Hematopoietic multipotent progenitor cell treated with erythropoietin and hydrocortisone succinate and interleukin-3 and kit ligand, for 8 days (in vitro differentiated cells): ENCODE data around the gene DDOST.

Source experiments
- DNase-seq: peaks from one replicate; pipeline ENCODE4 v3.0.0-alpha.2; 2015

The DDOST gene

GRCh38 chr1:20658166-20658915 lies 2.8 kb downstream of the DDOST start:
- DNase-seq = no peak

GRCh38 chr1:20657024-20657423 lies 4.1 kb downstream of the DDOST start:
- no peak for DNase-seq

- DNase-seq = no peak
Observed at GRCh38 chr1:20654104-20654690, 7.0 kb downstream of the DDOST start.

- DNase-seq = no peak
Observed at GRCh38 chr1:20652300-20652699, 8.9 kb downstream of the DDOST start.

- DNase-seq = no peak
Observed at GRCh38 chr1:20648946-20649345, 12.2 kb downstream of the DDOST start.

GRCh38 chr1:20648438-20648837 lies 12.7 kb downstream of the DDOST start:
- DNase-seq = no peak

GRCh38 chr1:20645414-20645813 lies 15.8 kb downstream of the DDOST start:
- DNase-seq = no peak

- no peak for DNase-seq
Observed at GRCh38 chr1:20644416-20644815, 16.8 kb downstream of the DDOST start.

GRCh38 chr1:20643080-20643479 lies 18.1 kb downstream of the DDOST start:
- DNase-seq = no peak

- DNase-seq = no peak
Observed at GRCh38 chr1:20641975-20642374, 19.2 kb downstream of the DDOST start.

- DNase-seq = peak; percentile 66
Observed at GRCh38 chr1:20640183-20640597, 21.0 kb downstream of the DDOST start.

GRCh38 chr1:20636785-20637347 lies 24.3 kb downstream of the DDOST start:
- DNase-seq = no peak

GRCh38 chr1:20634594-20635084 lies 26.5 kb downstream of the DDOST start:
- DNase-seq = peak; percentile 66

GRCh38 chr1:20634065-20634593 lies 27.0 kb downstream of the DDOST start:
- no peak for DNase-seq

- DNase-seq = peak; percentile 77
Observed at GRCh38 chr1:20633190-20634064, 27.7 kb downstream of the DDOST start, which contains the start of gene PINK1. Gene PINK1 (plus strand): TSS chr1:20633458. CDS start chr1:20633549, 91 bp downstream.

- no peak for DNase-seq
Observed at GRCh38 chr1:20632386-20632785, 28.8 kb downstream of the DDOST start.

GRCh38 chr1:20630729-20631128 lies 30.4 kb downstream of the DDOST start:
- no peak for DNase-seq

GRCh38 chr1:20626524-20626923 lies 34.6 kb downstream of the DDOST start:
- no peak for DNase-seq

- DNase-seq = no peak
Observed at GRCh38 chr1:20626098-20626427, 35.1 kb downstream of the DDOST start.

GRCh38 chr1:20625176-20626097 lies 35.7 kb downstream of the DDOST start:
- no peak for DNase-seq

GRCh38 chr1:20624709-20625108 lies 36.5 kb downstream of the DDOST start:
- DNase-seq = no peak

- no peak for DNase-seq
Observed at GRCh38 chr1:20621012-20621411, 40.2 kb downstream of the DDOST start.
